K562 (cell line): ENCODE measurements around the gene SND1. TPM values are rescaled to one million over a fixed set of nuclear protein-coding genes. Genes with fewer than 3 reads are reported as not detected.

Source experiments
- ATAC-seq: fragments of 200-7000 bp; cut with Tn5 transposase; 3 replicates; pipeline ENCODE4 v1.9.1; 2020; ENCODE audit warnings: moderate library complexity
- BruUV-seq: library from RNA; stranded (reverse); fragments of 400-500 nt; replicated peaks from 2 replicates; lab custom pipeline; 2021; lab: Mats Ljungman, UMichigan
- CTCF ChIA-PET: fragments of 300-600 bp; formaldehyde crosslinking; extraction: SDS; loops from one replicate; lab custom pipeline; 2021; ENCODE audit warnings: low intra/inter-chr PET ratio; lab: Yijun Ruan, JAX
- POLR2A ChIA-PET: fragments of 300-600, 350-650 bp; sonication (Branson Sonifier 250); formaldehyde crosslinking; extraction: SDS; loops from one replicate; lab custom pipeline; 2021; ENCODE audit warnings: antibody characterized with exemption, inconsistent platforms; lab: Yijun Ruan, JAX
- DNase-seq, 4 experiments: peaks; one replicate each; pipeline versions ENCODE4 v3.0.0 to v3.0.0-alpha.2; 2011 to 2018; ENCODE audit warnings: low spot score in 3 of 4, mixed read lengths in 3 of 4; ENCODE audit errors: extremely low read depth in 1 of 4
- FAIRE-seq: peaks from 2 replicates; lab custom pipeline; 2011; peaks lifted over from hg19 to GRCh38; lab: Jason Lieb, UNC
- H2AFZ ChIP-seq: 2 replicates; pipeline ENCODE4 v1.6.0; 2011; ENCODE audit warnings: low read depth, low read length, control low read depth, inconsistent platforms
- H3K27ac ChIP-seq: fragments of 200-600 bp; 3 replicates; pipeline ENCODE4 v1.8.0; 2011; ENCODE audit warnings: low read depth, mild to moderate bottlenecking, control low read depth, inconsistent platforms, low read length, moderate library complexity, mixed read lengths; ENCODE audit errors: extremely low read depth
- H3K27me3 ChIP-seq, 2 experiments: fragments of 300-600 bp in 1 of 2; 2 replicates in 1 of 2; 3 replicates in 1 of 2; pipeline versions ENCODE4 v1.6.0 to v1.8.0; 2011; ENCODE audit warnings: inconsistent platforms in 2 of 2, low read length in 2 of 2, mild to moderate bottlenecking in 1 of 2, mixed read lengths in 1 of 2, moderate library complexity in 1 of 2; ENCODE audit not compliant: control insufficient read depth in 2 of 2, insufficient read depth in 2 of 2
- H3K36me3 ChIP-seq: fragments of 300-600 bp; 3 replicates; pipeline ENCODE4 v1.8.0; 2011; ENCODE audit warnings: mild to moderate bottlenecking, low read length, inconsistent platforms; ENCODE audit not compliant: control insufficient read depth, insufficient read depth
- H3K4me1 ChIP-seq, 2 experiments: fragments of 200-600 bp in 1 of 2; replicated peaks in 1 of 2; 2 replicates in 1 of 2; 3 replicates in 1 of 2; pipeline versions ENCODE4 v1.5.1 to v1.8.0; 2011; ENCODE audit warnings: inconsistent platforms in 2 of 2, low read length in 2 of 2, mild to moderate bottlenecking in 1 of 2, mixed read lengths in 1 of 2, moderate library complexity in 1 of 2; ENCODE audit not compliant: control insufficient read depth in 2 of 2, insufficient read depth in 2 of 2
- H3K4me2 ChIP-seq: 2 replicates; pipeline ENCODE4 v1.6.1; 2011; ENCODE audit warnings: low read length, control low read depth, inconsistent platforms, mixed read lengths; ENCODE audit not compliant: insufficient read depth
- H3K4me3 ChIP-seq: fragments of 200-600 bp; sonication (generic), shearing (Covaris generic); 2 replicates; pipeline ENCODE4 v1.5.1; 2016; ENCODE audit warnings: control low read depth, inconsistent platforms
- H3K79me2 ChIP-seq: fragments of 200-600 bp; 3 replicates; pipeline ENCODE4 v1.8.0; 2011; ENCODE audit warnings: low read length, inconsistent platforms; ENCODE audit not compliant: control insufficient read depth, insufficient read depth
- H3K9ac ChIP-seq, 2 experiments: 2 replicates each; pipeline versions ENCODE4 v1.6.0 to v1.6.1; 2011; ENCODE audit warnings: low read depth in 2 of 2, low read length in 2 of 2, control low read depth in 1 of 2, inconsistent platforms in 1 of 2, mild to moderate bottlenecking in 1 of 2, mixed read lengths in 1 of 2; ENCODE audit not compliant: insufficient read depth in 1 of 2
- H3K9me1 ChIP-seq: one replicate; pipeline ENCODE4 v1.6.0; 2011; ENCODE audit warnings: inconsistent platforms, mild to moderate bottlenecking, low read length, moderate library complexity; ENCODE audit not compliant: control insufficient read depth, insufficient read depth
- H3K9me3 ChIP-seq: replicated peaks from 2 replicates; pipeline ENCODE4 v1.5.1; 2011; ENCODE audit warnings: low read depth, low read length, inconsistent platforms; ENCODE audit not compliant: control insufficient read depth, insufficient read depth
- H4K20me1 ChIP-seq: replicated peaks from 2 replicates; pipeline ENCODE4 v1.6.1; 2011; ENCODE audit warnings: low read length, inconsistent platforms, mixed read lengths; ENCODE audit not compliant: control insufficient read depth, insufficient read depth
- DEAF1 ChIP-seq: fragments of 450-650 bp; formaldehyde crosslinking; IDR thresholded peaks from 2 replicates; pipeline ENCODE4 v1.4.0; 2020; ENCODE audit warnings: mild to moderate bottlenecking, moderate library complexity
- ETV6 ChIP-seq, 3 experiments: fragments of 150-350 bp in 1 of 3; sonication (generic) in 1 of 3; formaldehyde crosslinking in 1 of 3; IDR thresholded peaks; 2 replicates each; pipeline versions ENCODE4 v1.6.1 to v1.8.0; 2014 to 2022; ENCODE audit warnings: borderline replicate concordance in 2 of 3, low read depth in 2 of 3, antibody characterized with exemption in 1 of 3, low read length in 1 of 3, mild to moderate bottlenecking in 1 of 3, missing genetic modification reagents in 1 of 3
- POLR2A ChIP-seq: fragments of 450-650 bp; conservative IDR thresholded peaks from 2 replicates; pipeline ENCODE4 v1.6.1; 2016
- RBM14 ChIP-seq: fragments of 200-400 bp; formaldehyde crosslinking; IDR thresholded peaks from 2 replicates; pipeline ENCODE4 v1.6.1; 2018; ENCODE audit warnings: low read depth, mild to moderate bottlenecking, low read length, moderate library complexity, borderline replicate concordance; ENCODE audit not compliant: insufficient read depth
- TBL1XR1 ChIP-seq, 2 experiments: IDR thresholded peaks; 2 replicates each; pipeline ENCODE4 v1.6.1; 2012; ENCODE audit warnings: improper control_type of control experiment in 2 of 2, low read length in 2 of 2, mild to moderate bottlenecking in 1 of 2
- ZBTB43 ChIP-seq: sonication (generic); formaldehyde crosslinking; IDR thresholded peaks from 2 replicates; pipeline ENCODE4 v1.8.0; 2023; ENCODE audit warnings: mild to moderate bottlenecking, missing genetic modification reagents
- ZBTB9 ChIP-seq: fragments of 450-650 bp; formaldehyde crosslinking; IDR thresholded peaks from 2 replicates; pipeline ENCODE4 v1.4.0; 2020; ENCODE audit warnings: mild to moderate bottlenecking, moderate library complexity
- WGBS: fragments of 100-300 bp; shearing (Covaris generic); methylation state at CpG from one replicate; pipeline ENCODE4 v1.1.6; 2016; ENCODE audit warnings: low coverage, mixed read lengths; ENCODE audit not compliant: insufficient coverage; ENCODE audit errors: missing lambda C conversion rate; 5-methylcytosine and 5-hydroxymethylcytosine counted together
- in situ Hi-C: fragments of 300-500 bp; cut with MboI; formaldehyde crosslinking; loops from 4 replicates; pipeline ENCODE4 v1.15.0; 2018; ENCODE audit warnings: inconsistent platforms, mixed read lengths
- intact Hi-C: fragments of 100-400 bp; cut with micrococcal nuclease; formaldehyde crosslinking; loops from 2 replicates; pipeline ENCODE4 v1.14.2; 2022
- polyA plus RNA-seq, 8 experiments: library from polyadenylated mRNA; depleted of rRNA in 4 of 8; stranded (reverse) in 5 of 8; unstranded in 3 of 8; fragments of >200 nt; fragmentation: Nextera tagmentation in 2 of 8; fragmentation: Illumina TruSeq in 1 of 8; extraction: Ambion mirVana in 2 of 8; extraction: Trizol in 1 of 8; gene quantifications; 2 replicates each; pipeline versions ENCODE4 v1.2.1 to v1.2.3, GENCODE V29; 2011 to 2014; ENCODE audit warnings: inconsistent platforms in 1 of 8, missing spikeins in 1 of 8
- total RNA-seq, 7 experiments: library from RNA; depleted of rRNA in 6 of 7; stranded (reverse); fragments of >200 nt in 6 of 7; fragmentation: Illumina TruSeq in 2 of 7; extraction: Trizol in 2 of 7; gene quantifications; 2 replicates each; pipeline versions ENCODE4 v1.2.1 to v1.2.3, GENCODE V29; 2011 to 2021; ENCODE audit warnings: low replicate concordance in 1 of 7

SND1 gene
- total and polyA plus RNA-seq, 9 of the 15 experiments (the other 6 are each of a cell fraction or from before 2014, with no cell fraction given) = 46.5 to 307 (median 191) TPM

- ChIA-PET POLR2A (no interaction called here), CTCF (no interaction called here)
- no peak overlapping the region for H3K4me3 ChIP-seq
- no peaks in the 10 kb centered on the region; the same call in 1 of the 2 replicates for H4K20me1 ChIP-seq
- H3K4me2 ChIP-seq = no peak overlapping the region
- DNase-seq = no peak
- H3K36me3 ChIP-seq = peaks cover 79% of the 10 kb centered on the region
- no peak overlapping the region for H3K27ac ChIP-seq
- BruUV-seq = no TSS peak
- H2AFZ ChIP-seq = no peak overlapping the region
- TF ChIP-seq TBL1XR1 (IDR thresholded peaks at IDR 0.05; ENCODE audit: low read length in 2 of 2) = no peak
- no peak for TF ChIP-seq ZBTB9 (CRISPR knock-in tag)
- TF ChIP-seq DEAF1 (CRISPR knock-in tag) = no peak
- no peak for TF ChIP-seq RBM14
- no peak for TF ChIP-seq ETV6 (IDR thresholded peaks at IDR 0.05; ENCODE audit: borderline replicate concordance in 1 of 2, low read depth in 2 of 2, low read length in 1 of 2)
- no peak for TF ChIP-seq ETV6 (CRISPR knock-in tag; IDR thresholded peaks at IDR 0.05; ENCODE audit: borderline replicate concordance)
- TF ChIP-seq POLR2A = no peak
- TF ChIP-seq ZBTB43 (CRISPR knock-in tag) = no peak
- intact Hi-C loops = no loop called here
- FAIRE-seq = no peak
- H3K79me2 ChIP-seq = 0 out of 3 replicates have a peak, but pooled peaks cover 4% of the 10 kb centered on the region
- no peaks in the 10 kb centered on the region for H3K9me3 ChIP-seq
- H3K9ac ChIP-seq = no peak overlapping the region
- 61% methylated on average over 1 of the region's 1 CpG for WGBS
- H3K9me1 ChIP-seq = no peaks in the 10 kb centered on the region
- in situ Hi-C loops = no loop called here
- H3K4me1 ChIP-seq = no peaks in the 10 kb centered on the region
- no peaks in the 10 kb centered on the region for H3K27me3 ChIP-seq
- ATAC-seq = no peak
Observed at GRCh38 chr7:127932496-127932895, 280.5 kb downstream of the SND1 start.
